GM21529 (cell line): ENCODE results near the gene RRBP1.
"Not testable (repeated sequence)": the region's sequence is repeated elsewhere in the genome, so short reads cannot be mapped to it uniquely, and the experiment has no call there.

Experiments
- ATAC-seq: cut with Tn5 transposase; IDR thresholded peaks from one replicate; pipeline ENCODE4 v1.9.1; 2021; ENCODE audit not compliant: unreplicated experiment

The RRBP1 gene

GRCh38 chr20:17662333-17663039 is 19.6 kb downstream of the RRBP1 start:
- no peak for ATAC-seq

GRCh38 chr20:17661121-17661744 is 20.8 kb downstream of the RRBP1 start:
- no peak for ATAC-seq

- no peak for ATAC-seq
Observed at GRCh38 chr20:17660667-17661066, 21.4 kb downstream of the RRBP1 start.

GRCh38 chr20:17659801-17660200 is 22.2 kb downstream of the RRBP1 start:
- ATAC-seq = no peak

- not testable (repeated sequence) for ATAC-seq
Observed at GRCh38 chr20:17659344-17659743, 22.7 kb downstream of the RRBP1 start.

- no peak for ATAC-seq
Observed at GRCh38 chr20:17658648-17658993, 23.4 kb downstream of the RRBP1 start.

- no peak for ATAC-seq
Observed at GRCh38 chr20:17657898-17658647, 24.0 kb downstream of the RRBP1 start.

GRCh38 chr20:17657079-17657825 is 24.8 kb downstream of the RRBP1 start:
- ATAC-seq = no peak

GRCh38 chr20:17655865-17656479 is 26.1 kb downstream of the RRBP1 start:
- ATAC-seq = no peak

GRCh38 chr20:17655286-17655651 is 26.8 kb downstream of the RRBP1 start:
- no peak for ATAC-seq

- no peak for ATAC-seq
Observed at GRCh38 chr20:17654649-17655285, 27.3 kb downstream of the RRBP1 start.

GRCh38 chr20:17653835-17654648 is 28.0 kb downstream of the RRBP1 start:
- no peak for ATAC-seq

GRCh38 chr20:17652411-17652810 is 29.6 kb downstream of the RRBP1 start:
- no peak for ATAC-seq

GRCh38 chr20:17651760-17652388 is 30.2 kb downstream of the RRBP1 start:
- ATAC-seq = no peak

- ATAC-seq = no peak
Observed at GRCh38 chr20:17651129-17651759, 30.8 kb downstream of the RRBP1 start.

GRCh38 chr20:17650301-17651128 is 31.5 kb downstream of the RRBP1 start:
- no peak for ATAC-seq

- no peak for ATAC-seq
Observed at GRCh38 chr20:17648791-17649730, 33.0 kb downstream of the RRBP1 start.
